Fibroblast of lung (primary cell): ENCODE results near the gene GGT6.

Experiments used
- EZH2 ChIP-seq: IDR thresholded peaks from 2 replicates; pipeline ENCODE4 v1.5.1; 2012; ENCODE audit warnings: low read length, control low read depth, mild to moderate bottlenecking; ENCODE audit errors: missing control alignments
- TF ChIP-seq, protein P1 (sequence below), 2 donors: IDR thresholded peaks in 1 of 2; conservative IDR thresholded peaks in 1 of 2; 1 replicate in 1 of 2; 2 replicates in 1 of 2; pipeline ENCODE4 v1.5.1; 2011 to 2012; ENCODE audit warnings: low read length in 2 of 2, control low read depth in 1 of 2, inconsistent platforms in 1 of 2, low read depth in 1 of 2, mild to moderate bottlenecking in 1 of 2

DNA sequence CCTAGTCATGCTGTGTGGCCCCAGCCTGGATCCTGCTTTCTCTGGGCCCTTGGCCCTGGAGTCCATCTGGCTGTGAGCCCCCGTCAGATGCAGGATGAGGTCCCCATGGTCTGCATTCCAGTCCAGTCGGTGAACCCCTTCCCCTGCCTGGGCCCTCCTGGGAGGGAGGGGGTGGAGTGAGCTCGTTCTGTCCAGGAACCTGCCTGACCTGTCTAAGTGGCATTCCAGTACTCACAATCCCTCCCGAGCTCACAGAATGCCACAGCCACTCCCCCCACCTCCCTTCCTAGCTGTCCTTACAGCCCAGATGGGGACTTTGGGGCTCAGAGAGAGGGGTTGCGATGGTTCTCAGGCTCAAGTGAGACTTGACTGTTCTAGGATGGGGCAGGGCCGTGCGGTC, 46.2 kb downstream of the GGT6 start:
- TF ChIP-seq, protein P1, sequence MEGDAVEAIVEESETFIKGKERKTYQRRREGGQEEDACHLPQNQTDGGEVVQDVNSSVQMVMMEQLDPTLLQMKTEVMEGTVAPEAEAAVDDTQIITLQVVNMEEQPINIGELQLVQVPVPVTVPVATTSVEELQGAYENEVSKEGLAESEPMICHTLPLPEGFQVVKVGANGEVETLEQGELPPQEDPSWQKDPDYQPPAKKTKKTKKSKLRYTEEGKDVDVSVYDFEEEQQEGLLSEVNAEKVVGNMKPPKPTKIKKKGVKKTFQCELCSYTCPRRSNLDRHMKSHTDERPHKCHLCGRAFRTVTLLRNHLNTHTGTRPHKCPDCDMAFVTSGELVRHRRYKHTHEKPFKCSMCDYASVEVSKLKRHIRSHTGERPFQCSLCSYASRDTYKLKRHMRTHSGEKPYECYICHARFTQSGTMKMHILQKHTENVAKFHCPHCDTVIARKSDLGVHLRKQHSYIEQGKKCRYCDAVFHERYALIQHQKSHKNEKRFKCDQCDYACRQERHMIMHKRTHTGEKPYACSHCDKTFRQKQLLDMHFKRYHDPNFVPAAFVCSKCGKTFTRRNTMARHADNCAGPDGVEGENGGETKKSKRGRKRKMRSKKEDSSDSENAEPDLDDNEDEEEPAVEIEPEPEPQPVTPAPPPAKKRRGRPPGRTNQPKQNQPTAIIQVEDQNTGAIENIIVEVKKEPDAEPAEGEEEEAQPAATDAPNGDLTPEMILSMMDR (conservative IDR thresholded peaks at IDR 0.05 in 1 of 2, IDR thresholded peaks at IDR 0.05 in 1 of 2; ENCODE audit: low read depth in 1 of 2, low read length in 2 of 2), result no peak
- TF ChIP-seq EZH2, result no peak
